ENCODE results near the gene ATP6V1B1.

ATP6V1B1 gene

DNA sequence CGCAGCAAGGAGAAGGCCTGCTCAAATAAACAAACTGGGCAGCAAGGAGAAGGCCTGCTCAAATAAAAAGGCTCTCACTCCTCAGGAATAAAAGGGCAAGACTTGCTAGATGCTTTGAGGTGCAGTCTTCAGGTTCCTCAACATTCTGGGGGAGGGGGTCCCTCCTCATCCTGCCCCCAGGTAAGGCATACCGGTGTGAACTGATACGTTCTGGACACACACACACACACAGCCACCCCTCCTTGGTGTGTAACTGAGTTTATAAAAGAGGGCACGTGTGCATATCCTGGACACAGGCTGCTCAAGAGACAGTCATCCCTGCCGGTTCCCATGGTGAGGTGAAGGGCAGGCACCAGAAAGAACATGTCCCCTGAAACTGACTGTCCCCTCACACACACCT lies 54.5 kb downstream of the ATP6V1B1 start:
- POLR2A ChIA-PET = no interaction called here
- TF ChIP-seq, protein P1, sequence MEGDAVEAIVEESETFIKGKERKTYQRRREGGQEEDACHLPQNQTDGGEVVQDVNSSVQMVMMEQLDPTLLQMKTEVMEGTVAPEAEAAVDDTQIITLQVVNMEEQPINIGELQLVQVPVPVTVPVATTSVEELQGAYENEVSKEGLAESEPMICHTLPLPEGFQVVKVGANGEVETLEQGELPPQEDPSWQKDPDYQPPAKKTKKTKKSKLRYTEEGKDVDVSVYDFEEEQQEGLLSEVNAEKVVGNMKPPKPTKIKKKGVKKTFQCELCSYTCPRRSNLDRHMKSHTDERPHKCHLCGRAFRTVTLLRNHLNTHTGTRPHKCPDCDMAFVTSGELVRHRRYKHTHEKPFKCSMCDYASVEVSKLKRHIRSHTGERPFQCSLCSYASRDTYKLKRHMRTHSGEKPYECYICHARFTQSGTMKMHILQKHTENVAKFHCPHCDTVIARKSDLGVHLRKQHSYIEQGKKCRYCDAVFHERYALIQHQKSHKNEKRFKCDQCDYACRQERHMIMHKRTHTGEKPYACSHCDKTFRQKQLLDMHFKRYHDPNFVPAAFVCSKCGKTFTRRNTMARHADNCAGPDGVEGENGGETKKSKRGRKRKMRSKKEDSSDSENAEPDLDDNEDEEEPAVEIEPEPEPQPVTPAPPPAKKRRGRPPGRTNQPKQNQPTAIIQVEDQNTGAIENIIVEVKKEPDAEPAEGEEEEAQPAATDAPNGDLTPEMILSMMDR (IDR thresholded peaks at IDR 0.05; ENCODE audit: control extremely low read depth, extremely low read depth, low read depth, missing control alignments) = no peak
- CTCF ChIA-PET = interaction anchor here (1.0 to 2.7 kb wide), 3 partner anchors 11 to 42 kb away, joined by 3 to 9 read pairs (median 8); no protein-coding TSS in a partner anchor
- no peak for DNase-seq (ENCODE audit: extremely low spot score)

DNA sequence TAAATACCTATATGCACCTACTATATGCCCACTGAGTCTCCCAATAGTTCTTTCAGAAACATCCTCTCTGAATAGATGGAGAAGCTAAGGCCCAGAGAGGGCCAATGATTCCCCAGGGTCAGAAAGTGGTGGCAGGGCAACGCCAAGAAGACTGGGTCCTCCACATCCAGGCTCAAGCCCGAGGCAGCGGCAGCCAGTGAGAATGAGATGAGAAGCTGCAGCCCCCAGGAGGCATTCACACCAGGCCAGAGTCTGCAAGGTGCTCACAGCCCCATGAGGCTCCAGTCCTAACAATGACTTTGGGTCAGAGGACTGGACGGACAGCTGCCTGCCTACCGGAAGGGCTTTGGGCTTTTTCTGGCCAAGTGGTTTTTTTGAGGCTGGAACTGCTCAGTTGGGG lies 55.4 kb downstream of the ATP6V1B1 start:
- CTCF ChIA-PET = interaction anchor here (1.3 to 2.7 kb wide), 3 partner anchors 10 to 27 kb away, joined by 3 to 14 read pairs (median 9); no protein-coding TSS in a partner anchor

DNA sequence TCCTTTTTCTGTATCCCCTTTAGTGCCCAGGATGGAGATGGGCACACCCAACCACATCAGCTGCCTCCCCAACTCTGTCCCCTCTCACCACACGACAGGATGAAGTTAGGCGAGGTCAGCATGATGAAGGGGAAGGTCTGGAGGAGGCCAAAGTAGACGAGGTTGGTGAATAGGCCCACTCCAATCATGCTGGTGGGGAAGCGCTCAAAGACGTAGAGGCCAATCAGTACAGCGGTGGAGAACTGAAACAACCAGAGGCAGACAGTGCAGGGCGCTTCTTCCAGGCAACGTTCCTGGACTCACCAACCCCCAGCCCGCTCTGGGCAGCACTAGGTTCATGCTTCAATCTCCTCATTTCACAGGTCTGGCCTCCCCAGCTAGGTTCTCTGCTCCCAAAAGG lies 56.0 kb downstream of the ATP6V1B1 start:
- DNase-seq (ENCODE audit: extremely low spot score) = no peak
- TF ChIP-seq, protein P1 (IDR thresholded peaks at IDR 0.05; ENCODE audit: control extremely low read depth, extremely low read depth, low read depth, missing control alignments) = no peak
- CTCF ChIA-PET = interaction anchor here (1.3 to 2.7 kb wide), 3 partner anchors 10 to 27 kb away, joined by 3 to 14 read pairs (median 9); no protein-coding TSS in a partner anchor
- POLR2A ChIA-PET = no interaction called here

More for the DNA sequence above, 55.4 kb downstream of the ATP6V1B1 start:
- DNase-seq (ENCODE audit: extremely low spot score) = no peak
- POLR2A ChIA-PET = no interaction called here
- TF ChIP-seq, protein P1 (IDR thresholded peaks at IDR 0.05; ENCODE audit: control extremely low read depth, extremely low read depth, low read depth, missing control alignments) = no peak

DNA sequence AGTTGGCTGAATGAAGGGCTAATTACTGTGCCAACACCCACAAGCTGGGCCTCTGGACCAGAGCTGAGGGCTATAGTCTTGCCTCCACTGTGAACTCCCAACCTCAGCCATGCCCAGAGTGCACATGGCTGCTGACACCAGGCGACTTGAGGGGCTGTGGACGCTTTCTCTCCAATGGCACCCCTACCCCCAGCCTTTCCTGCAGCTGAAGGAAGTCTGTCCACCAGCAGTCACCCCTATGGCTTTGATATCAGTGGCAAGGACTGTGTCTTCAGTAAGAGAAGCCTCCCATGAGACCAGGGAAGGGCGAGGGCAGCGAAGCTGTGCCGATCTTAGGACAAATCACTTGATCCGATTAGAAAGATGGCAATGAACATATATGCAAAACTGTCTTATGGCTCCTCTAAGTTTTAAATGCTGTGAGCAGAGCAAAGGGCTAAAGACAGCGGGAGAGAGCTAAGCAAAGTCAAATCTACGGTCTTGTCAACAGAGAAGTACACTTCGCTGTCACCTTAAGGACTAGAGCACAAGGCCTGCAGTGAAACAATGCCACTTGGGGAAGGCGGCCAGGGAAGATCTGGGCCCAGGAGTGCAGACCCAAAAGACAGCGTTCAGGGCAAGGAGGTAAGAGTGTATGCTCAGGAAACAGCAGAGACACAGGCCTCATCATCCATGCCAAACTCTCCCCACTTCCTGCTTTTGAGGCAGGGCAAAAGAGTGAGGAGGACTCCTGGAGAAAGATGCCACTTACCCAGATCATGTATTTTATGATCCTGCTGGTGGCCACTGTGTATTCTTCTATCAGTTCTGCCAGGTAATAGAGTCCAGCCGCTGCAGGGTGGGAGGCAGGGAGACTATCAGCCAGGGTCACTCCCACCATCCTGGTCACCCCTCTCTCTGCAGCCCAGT lies 57.5 kb downstream of the ATP6V1B1 start:
- peak; percentile 5 for DNase-seq (ENCODE audit: extremely low spot score)
- TF ChIP-seq, protein P1 (IDR thresholded peaks at IDR 0.05; ENCODE audit: control extremely low read depth, extremely low read depth, low read depth, missing control alignments) = no peak
- POLR2A ChIA-PET = no interaction called here
- CTCF ChIA-PET = interaction anchor here (1.1 to 2.9 kb wide), 6 partner anchors 8 to 339 kb away, joined by 3 to 32 read pairs (median 4); partner anchors contain the start of gene ANKRD53

DNA sequence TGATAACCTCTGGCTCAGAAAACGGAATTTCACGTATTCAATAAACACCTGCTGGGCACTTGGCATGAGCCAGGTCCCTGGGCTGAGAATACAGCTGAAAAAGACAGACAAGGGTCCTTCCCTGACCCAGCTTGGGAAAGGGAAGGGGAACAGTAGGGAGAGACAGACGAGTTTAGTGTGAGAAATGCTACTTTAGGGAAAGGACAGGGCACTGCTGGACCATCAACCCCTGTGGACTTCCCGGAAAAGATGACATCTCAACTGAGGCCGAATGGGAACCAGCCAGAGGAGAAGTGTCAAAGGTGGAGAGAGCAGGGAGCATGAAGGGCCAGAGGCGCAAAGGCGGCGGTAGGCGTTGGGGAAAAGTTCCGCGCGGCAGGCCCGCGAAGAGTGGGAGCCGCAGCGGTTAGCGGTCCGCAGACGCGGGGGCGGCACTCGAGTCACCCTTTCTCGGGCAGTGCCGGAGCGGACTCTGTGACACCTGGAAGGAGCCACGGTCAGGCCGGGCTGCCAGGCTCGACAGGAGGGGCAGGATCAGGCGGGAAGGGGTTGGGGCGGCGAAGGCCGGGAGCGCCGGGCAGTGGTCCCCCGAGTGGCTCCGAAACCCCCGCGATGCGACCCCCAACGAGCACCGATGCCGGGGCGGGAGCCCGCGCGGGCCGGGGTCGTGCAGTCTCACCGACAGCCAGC lies 58.5 kb downstream of the ATP6V1B1 start:
- DNase-seq (ENCODE audit: extremely low spot score) = peak; percentile 50
- CTCF ChIA-PET = interaction anchor here (1.0 to 2.9 kb wide), 5 partner anchors 10 to 77 kb away, joined by 3 to 32 read pairs (median 3); partner anchors contain the start of gene ANKRD53
- TF ChIP-seq, protein P1 (IDR thresholded peaks at IDR 0.05; ENCODE audit: control extremely low read depth, extremely low read depth, low read depth, missing control alignments) = no peak
- POLR2A ChIA-PET = no interaction called here

DNA sequence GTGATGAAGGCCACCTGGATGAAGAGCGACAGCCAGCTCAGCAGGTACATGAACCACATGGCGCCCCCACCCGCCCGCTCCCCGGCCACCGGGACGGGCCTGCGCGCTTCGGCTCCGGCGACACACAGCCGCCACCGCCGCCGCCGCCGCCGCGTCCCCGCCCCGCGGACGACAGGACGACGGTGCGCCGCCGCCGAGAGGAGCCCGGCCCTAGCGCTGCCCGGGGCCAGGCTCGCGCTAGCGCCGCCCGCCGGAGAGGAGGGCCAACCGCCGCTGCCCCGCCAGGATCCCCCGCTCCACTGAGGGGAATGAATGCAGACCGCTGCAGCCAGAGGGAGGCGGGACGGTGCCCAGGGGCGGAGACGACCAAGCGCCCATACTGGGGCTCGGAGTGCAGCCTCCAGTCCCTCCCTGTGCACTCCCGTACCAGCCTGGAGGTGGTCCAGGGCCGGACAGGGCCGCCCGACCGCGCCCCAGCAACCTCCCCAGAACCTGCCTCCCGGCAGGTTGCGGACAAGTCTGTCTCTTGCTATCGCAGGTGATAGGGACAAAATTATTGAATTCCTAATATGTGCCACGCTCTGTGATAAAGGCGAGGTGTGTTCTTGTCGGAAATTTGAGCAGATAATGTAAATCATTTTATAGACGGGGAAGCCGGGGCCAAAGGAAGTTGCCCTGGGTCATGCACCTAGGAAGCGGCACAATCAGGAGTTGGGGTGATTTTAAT lies 59.2 kb downstream of the ATP6V1B1 start, which contains the start of gene TEX261:
Gene TEX261 (minus strand): TSS at position 175 of the 727 bp plus-strand sequence. CDS start 116 bp downstream, at position 59.
- POLR2A ChIA-PET = no interaction called here
- DNase-seq (ENCODE audit: extremely low spot score) = peak; percentile 93
- CTCF ChIA-PET = interaction anchor here (1.0 to 2.9 kb wide), 4 partner anchors 11 to 77 kb away, joined by 3 to 32 read pairs (median 4); no protein-coding TSS in a partner anchor
- TF ChIP-seq, protein P1 (IDR thresholded peaks at IDR 0.05; ENCODE audit: control extremely low read depth, extremely low read depth, low read depth, missing control alignments) = peak; percentile 97

Measured in GM10248 (cell line).